Gastrocnemius medialis (tissue), 4 donors: ENCODE measurements around the gene SOWAHC. TPM values are rescaled to one million over a fixed set of nuclear protein-coding genes. Genes with fewer than 3 reads are reported as not detected.

ENCODE experiments used
- ATAC-seq, 2 donors: fragments of 150-250 bp; one replicate each; pipeline ENCODE4 v1.9.1; 2016
- DNase-seq, 2 donors: peaks; one replicate each; pipeline ENCODE4 v3.0.0-alpha.2; 2019
- H3K27ac ChIP-seq, 4 donors: fragments of 200-600 bp; sonication (generic); 1 replicate in 1 of 4; 2 replicates in 3 of 4; pipeline ENCODE4 v1.5.1; 2016 to 2018; ENCODE audit warnings: mild to moderate bottlenecking in 2 of 4, moderate library complexity in 1 of 4
- H3K27me3 ChIP-seq, 3 donors: fragments of 200-600 bp; sonication (generic) in 2 of 3; 1 replicate in 1 of 3; 2 replicates in 2 of 3; pipeline versions ENCODE4 v1.5.1 to v1.6.0; 2016 to 2019; ENCODE audit warnings: mild to moderate bottlenecking in 1 of 3, moderate library complexity in 1 of 3
- H3K36me3 ChIP-seq, 2 donors: fragments of 200-600 bp; sonication (generic) in 1 of 2; one replicate each; pipeline ENCODE4 v1.5.1; 2017 to 2018
- H3K4me1 ChIP-seq, 2 donors: fragments of 200-600 bp; sonication (generic) in 1 of 2; one replicate each; pipeline ENCODE4 v1.5.1; 2016 to 2017; ENCODE audit warnings: mild to moderate bottlenecking in 2 of 2
- H3K4me3 ChIP-seq, 4 donors: fragments of 200-600 bp; sonication (generic) in 3 of 4; 1 replicate in 1 of 4; 2 replicates in 3 of 4; pipeline ENCODE4 v1.5.1; 2016 to 2019; ENCODE audit warnings: mild to moderate bottlenecking in 2 of 4
- H3K9me3 ChIP-seq, 3 donors: fragments of 200-600 bp; sonication (generic) in 2 of 3; 1 replicate in 1 of 3; 2 replicates in 2 of 3; pipeline ENCODE4 v1.5.1; 2016 to 2019
- CTCF ChIP-seq, 5 experiments: fragments of 450-650 bp in 3 of 5; fragments of 200-600 bp in 2 of 5; sonication (generic) in 2 of 5; IDR thresholded peaks in 4 of 5; conservative IDR thresholded peaks in 1 of 5; 1 replicate in 4 of 5; 2 replicates in 1 of 5; pipeline ENCODE4 v1.5.1; 2016 to 2019; ENCODE audit warnings: antibody characterized with exemption in 5 of 5, mild to moderate bottlenecking in 3 of 5, moderate library complexity in 3 of 5
- POLR2A ChIP-seq, 2 donors: fragments of 450-650 bp; IDR thresholded peaks; one replicate each; pipeline ENCODE4 v1.6.1; 2017; ENCODE audit warnings: antibody characterized with exemption in 2 of 2, mild to moderate bottlenecking in 2 of 2, moderate library complexity in 2 of 2
- in situ Hi-C, 4 donors: fragments of 200-750 bp; cut with MboI; loops; one replicate each; pipeline versions ENCODE4 v1.15.0 to v1.8.0; 2017; ENCODE audit warnings: low sequenced_read_pairs in 4 of 4
- intact Hi-C: fragments of 100-400 bp; cut with DNase I; formaldehyde crosslinking; loops from one replicate; pipeline ENCODE4 v1.15.1; 2023; ENCODE audit warnings: low total_unique reads
- total RNA-seq, 4 donors: library from RNA; depleted of rRNA; stranded (reverse); fragments of >200 nt; gene quantifications; one replicate each; pipeline versions ENCODE4 v1.1.0 to v1.2.3, GENCODE V29; 2016

The SOWAHC gene
- total RNA-seq, 4 donors from 2014 or later, result 0.75 to 1.4 (median 0.96) TPM

- intact Hi-C loops, result no loop called here
- no peak for ATAC-seq
These were observed 41.1 kb downstream of the SOWAHC start for GRCh38 chr2:109655287-109655686.

GRCh38 chr2:109659396-109660045 lies 45.4 kb downstream of the SOWAHC start:
- Histone ChIP-seq H3K4me3 (no peak overlapping the region), H3K4me1 (peaks cover 4 to 6% of the 10 kb centered on the region in 2 donors), H3K9me3 (no peaks in the 10 kb centered on the region), H3K36me3 (no peaks in the 10 kb centered on the region), H3K27ac (no peak overlapping the region), H3K27me3 (no peaks in the 10 kb centered on the region)
- ATAC-seq (no peak), DNase-seq (no peak)
- in situ Hi-C loops (no loop called here), intact Hi-C loops (no loop called here)
- TF ChIP-seq POLR2A (IDR thresholded peaks at IDR 0.05), result no peak
- no peak for TF ChIP-seq CTCF (IDR thresholded peaks at IDR 0.05 in 4 of 5, conservative IDR thresholded peaks at IDR 0.05 in 1 of 5)

More at GRCh38 chr2:109655287-109655686, 41.1 kb downstream of the SOWAHC start:
- no peak for DNase-seq
- Histone ChIP-seq H3K9me3 (no peaks in the 10 kb centered on the region), H3K27me3 (no peaks in the 10 kb centered on the region), H3K4me3 (no peak overlapping the region), H3K36me3 (no peaks in the 10 kb centered on the region), H3K27ac (no peak overlapping the region), H3K4me1 (no peaks in the 10 kb centered on the region)
- no peak for TF ChIP-seq CTCF (IDR thresholded peaks at IDR 0.05 in 4 of 5, conservative IDR thresholded peaks at IDR 0.05 in 1 of 5)
- TF ChIP-seq POLR2A (IDR thresholded peaks at IDR 0.05), result no peak
- in situ Hi-C loops, result no loop called here

- ATAC-seq (no peak), DNase-seq (no peak)
- no peak for TF ChIP-seq POLR2A (IDR thresholded peaks at IDR 0.05)
- no peak for TF ChIP-seq CTCF (IDR thresholded peaks at IDR 0.05 in 4 of 5, conservative IDR thresholded peaks at IDR 0.05 in 1 of 5)
- H3K4me1 ChIP-seq, result peaks cover 4 to 6% of the 10 kb centered on the region in 2 donors
- no peaks in the 10 kb centered on the region for H3K9me3 ChIP-seq
- no peak overlapping the region for H3K4me3 ChIP-seq
- in situ Hi-C loops, result no loop called here
- no peaks in the 10 kb centered on the region for H3K27me3 ChIP-seq
- no peaks in the 10 kb centered on the region for H3K36me3 ChIP-seq
- intact Hi-C loops, result no loop called here
- no peak overlapping the region for H3K27ac ChIP-seq
These were observed 46.1 kb downstream of the SOWAHC start for GRCh38 chr2:109660046-109660860.

- no peaks in the 10 kb centered on the region for H3K36me3 ChIP-seq
- H3K27ac ChIP-seq, result no peak overlapping the region
- no peak for ATAC-seq
- intact Hi-C loops, result no loop called here
- TF ChIP-seq CTCF (IDR thresholded peaks at IDR 0.05 in 4 of 5, conservative IDR thresholded peaks at IDR 0.05 in 1 of 5) (no peak), POLR2A (IDR thresholded peaks at IDR 0.05) (no peak)
- H3K27me3 ChIP-seq, result no peaks in the 10 kb centered on the region
- in situ Hi-C loops, result no loop called here
- no peak for DNase-seq
- H3K4me3 ChIP-seq, result no peak overlapping the region
- H3K9me3 ChIP-seq, result no peaks in the 10 kb centered on the region
- peaks cover 4 to 6% of the 10 kb centered on the region in 2 donors for H3K4me1 ChIP-seq
These were observed 48.7 kb downstream of the SOWAHC start for GRCh38 chr2:109662889-109663288.
